M059J (cell line): ENCODE measurements around the gene MAP4K2. TPM values are rescaled to one million over a fixed set of nuclear protein-coding genes. Genes with fewer than 3 reads are reported as not detected.
A peak's percentile ranks its signal among the peaks of the same experiment; 100 is the strongest.

Experiments used
- DNase-seq: peaks from one replicate; pipeline ENCODE4 v3.0.0-alpha.2; 2012; ENCODE audit warnings: low read depth
- total RNA-seq: library from RNA; depleted of rRNA; stranded (reverse); fragments of >200 nt; shearing (Covaris generic); gene quantifications from 2 replicates; pipeline ENCODE4 v1.2.3, GENCODE V29; 2014

Gene MAP4K2
- total RNA-seq, 1 experiment from 2014 or later = 23.3 TPM

GRCh38 chr11:64754919-64755662, 47.9 kb downstream of the MAP4K2 start:
- DNase-seq = no peak

GRCh38 chr11:64754124-64754918, 48.7 kb downstream of the MAP4K2 start:
- DNase-seq = no peak

DNA sequence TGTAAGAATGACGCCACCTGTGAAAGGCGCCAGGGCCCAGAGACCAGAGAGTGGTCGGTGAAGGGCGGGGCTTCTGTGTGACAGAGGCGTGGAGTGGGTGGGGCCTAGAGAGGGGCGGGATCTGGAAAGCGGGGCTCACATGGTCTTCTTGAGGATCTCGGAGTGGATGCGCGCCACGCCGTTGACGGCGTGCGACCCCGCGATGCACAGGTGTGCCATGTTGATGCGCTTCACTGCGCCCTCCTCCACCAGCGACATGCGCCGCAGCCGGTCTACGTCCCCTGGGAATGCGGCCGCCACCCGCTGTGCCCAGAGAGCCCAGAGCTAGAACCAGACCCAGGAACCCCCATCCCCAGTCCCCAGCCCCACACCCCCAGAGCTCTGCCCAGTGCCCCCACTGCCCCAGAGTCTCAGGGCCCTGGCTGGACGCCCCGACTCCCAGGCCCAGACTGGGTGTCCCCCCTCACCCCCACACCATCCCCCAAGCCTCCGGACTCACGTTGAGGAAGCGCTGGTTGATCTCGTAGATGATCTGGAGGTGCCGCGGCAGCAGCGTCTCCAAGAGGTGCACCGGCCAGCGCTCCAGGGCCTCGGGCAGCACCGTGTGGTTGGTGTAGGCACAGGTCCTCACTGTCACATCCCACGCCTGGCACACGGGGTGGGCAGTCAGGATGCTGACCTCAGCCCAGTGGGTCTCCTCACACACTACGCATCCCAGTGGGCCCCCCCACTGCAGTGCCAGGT, 49.5 kb downstream of the MAP4K2 start:
- no peak for DNase-seq

- DNase-seq = no peak
Measured at GRCh38 chr11:64753019-64753379, 50.0 kb downstream of the MAP4K2 start.

- DNase-seq = no peak
Measured at GRCh38 chr11:64752175-64752970, 50.6 kb downstream of the MAP4K2 start.

DNA sequence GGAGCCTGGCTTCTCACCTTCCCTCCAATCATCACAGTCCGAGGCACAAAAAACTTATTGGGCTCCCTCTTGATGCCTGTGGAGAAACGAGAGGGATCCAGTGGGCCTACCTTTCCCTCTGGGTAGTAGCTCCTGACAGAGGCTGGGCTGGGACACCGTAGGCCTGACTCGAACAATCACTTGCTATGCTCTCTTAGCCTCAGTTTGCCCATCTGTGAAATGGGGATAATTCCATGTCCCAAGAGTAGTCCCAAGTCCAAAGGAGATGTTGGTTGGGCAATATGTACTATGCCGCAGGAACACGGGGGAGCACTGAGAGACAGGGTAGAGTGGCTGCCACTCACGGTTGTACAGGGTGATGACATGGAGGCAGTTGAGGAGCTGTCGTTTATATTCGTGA, 51.4 kb downstream of the MAP4K2 start:
- DNase-seq = no peak

DNA sequence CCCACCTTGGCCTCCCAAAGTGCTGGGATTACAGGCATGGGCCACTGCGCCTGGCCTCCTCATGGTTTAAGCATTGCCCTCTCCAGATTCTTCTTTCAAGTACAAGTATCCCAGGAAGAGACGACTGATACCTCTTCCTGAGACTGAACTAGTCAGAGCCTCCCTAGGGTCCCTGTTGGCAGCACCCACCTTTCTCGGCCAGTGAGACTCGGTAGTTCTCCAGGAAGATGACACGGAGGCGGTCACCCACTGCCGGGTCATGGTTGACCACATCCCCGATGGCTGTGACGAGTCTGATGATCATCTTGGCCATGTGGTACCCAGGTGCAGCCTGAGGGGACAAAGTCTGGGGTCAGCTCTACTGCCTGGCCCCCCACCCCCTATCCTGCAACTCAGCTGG, 51.9 kb downstream of the MAP4K2 start:
- no peak for DNase-seq

DNA sequence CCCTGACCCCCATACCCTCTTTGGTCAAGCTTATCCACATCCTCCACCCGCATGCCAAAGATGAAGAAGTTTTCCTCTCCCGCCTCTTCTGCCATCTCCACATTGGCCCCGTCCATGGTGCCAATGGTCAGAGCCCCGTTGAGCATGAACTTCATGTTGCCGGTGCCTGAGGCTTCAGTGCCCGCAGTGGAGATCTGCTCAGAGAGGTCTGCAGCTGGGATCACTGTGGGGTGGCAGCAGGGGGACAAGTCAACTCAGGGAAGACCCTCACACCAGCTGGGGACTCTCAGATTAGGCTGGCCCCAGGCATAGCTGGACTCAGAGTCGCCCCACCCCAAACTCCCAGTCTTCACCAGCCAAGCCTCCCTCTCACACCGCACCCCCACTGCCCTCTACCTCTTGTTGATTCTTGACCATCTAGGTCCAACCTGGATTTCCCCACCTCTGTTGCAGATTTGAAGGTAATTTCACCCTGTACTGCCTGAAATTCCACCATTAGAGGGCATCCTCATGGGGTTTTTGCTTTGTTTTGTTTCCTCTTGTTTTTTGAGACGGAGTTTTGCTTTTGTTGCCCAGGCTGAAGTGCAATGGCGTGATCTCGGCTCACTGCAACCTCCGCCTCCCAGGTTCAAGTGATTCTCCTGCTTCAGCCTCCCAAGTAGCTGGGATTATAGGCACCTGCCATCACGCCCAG, 52.5 kb downstream of the MAP4K2 start:
- no peak for DNase-seq

GRCh38 chr11:64747961-64748665, 54.9 kb downstream of the MAP4K2 start:
- peak; percentile 46 for DNase-seq

DNA sequence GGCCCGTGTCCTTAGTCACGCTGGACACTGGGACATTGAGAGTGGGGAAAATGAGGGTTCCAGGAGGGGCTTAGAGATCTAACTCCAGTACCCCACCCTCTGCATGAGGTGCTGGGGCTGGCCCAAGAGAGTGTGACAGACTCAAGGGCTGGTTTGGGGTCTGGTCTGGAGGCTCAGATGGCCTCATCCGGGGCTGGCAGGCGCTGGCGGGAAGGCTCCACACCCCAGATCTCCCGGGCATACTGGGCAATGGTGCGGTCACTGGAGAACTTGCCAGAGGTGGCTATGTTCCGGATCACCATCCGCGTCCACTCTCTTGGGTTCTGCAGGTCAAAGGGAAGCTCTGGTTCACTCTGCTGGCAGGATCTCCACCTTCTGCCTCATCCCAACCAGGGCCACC, 56.5 kb downstream of the MAP4K2 start:
- DNase-seq = no peak

- DNase-seq = peak; percentile 47
Measured at GRCh38 chr11:64745521-64746328, 57.3 kb downstream of the MAP4K2 start.

DNA sequence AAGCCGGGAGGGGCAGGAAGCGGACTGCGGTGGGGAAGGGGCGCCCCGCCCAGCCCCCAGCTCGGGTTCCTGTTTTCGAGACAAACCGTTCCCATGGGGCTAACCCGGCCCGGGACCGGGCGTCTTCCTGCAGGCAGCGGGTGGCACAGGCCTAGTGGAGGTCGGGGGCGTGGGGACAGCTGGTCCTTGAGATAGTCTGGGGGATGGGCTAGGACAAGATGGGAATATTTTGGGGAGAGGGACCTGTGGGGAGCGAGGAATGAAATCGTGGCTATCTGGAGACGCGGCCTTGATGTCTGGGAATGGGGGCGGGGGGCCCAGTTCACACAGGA, 57.9 kb downstream of the MAP4K2 start:
- DNase-seq = no peak

- no peak for DNase-seq
Measured at GRCh38 chr11:64744544-64745188, 58.3 kb downstream of the MAP4K2 start.

GRCh38 chr11:64743591-64744543, 59.1 kb downstream of the MAP4K2 start, which contains the start of gene RASGRP2:
Gene RASGRP2 (minus strand): TSS chr11:64744142. CDS start chr11:64742866, 1,276 bp downstream.
- peak; percentile 45 for DNase-seq

GRCh38 chr11:64742889-64743590, 60.0 kb downstream of the MAP4K2 start:
- DNase-seq = no peak

- DNase-seq = no peak
Measured at GRCh38 chr11:64742087-64742888, 60.7 kb downstream of the MAP4K2 start.
